ENCODE results near the gene USP17L19.
"Not testable (repeated sequence)": the region's sequence is repeated elsewhere in the genome, so short reads cannot be mapped to it uniquely, and the experiment has no call there.

The USP17L19 gene, protein sequence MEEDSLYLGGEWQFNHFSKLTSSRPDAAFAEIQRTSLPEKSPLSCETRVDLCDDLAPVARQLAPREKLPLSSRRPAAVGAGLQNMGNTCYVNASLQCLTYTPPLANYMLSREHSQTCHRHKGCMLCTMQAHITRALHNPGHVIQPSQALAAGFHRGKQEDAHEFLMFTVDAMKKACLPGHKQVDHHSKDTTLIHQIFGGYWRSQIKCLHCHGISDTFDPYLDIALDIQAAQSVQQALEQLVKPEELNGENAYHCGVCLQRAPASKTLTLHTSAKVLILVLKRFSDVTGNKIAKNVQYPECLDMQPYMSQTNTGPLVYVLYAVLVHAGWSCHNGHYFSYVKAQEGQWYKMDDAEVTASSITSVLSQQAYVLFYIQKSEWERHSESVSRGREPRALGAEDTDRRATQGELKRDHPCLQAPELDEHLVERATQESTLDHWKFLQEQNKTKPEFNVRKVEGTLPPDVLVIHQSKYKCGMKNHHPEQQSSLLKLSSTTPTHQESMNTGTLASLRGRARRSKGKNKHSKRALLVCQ

DNA sequence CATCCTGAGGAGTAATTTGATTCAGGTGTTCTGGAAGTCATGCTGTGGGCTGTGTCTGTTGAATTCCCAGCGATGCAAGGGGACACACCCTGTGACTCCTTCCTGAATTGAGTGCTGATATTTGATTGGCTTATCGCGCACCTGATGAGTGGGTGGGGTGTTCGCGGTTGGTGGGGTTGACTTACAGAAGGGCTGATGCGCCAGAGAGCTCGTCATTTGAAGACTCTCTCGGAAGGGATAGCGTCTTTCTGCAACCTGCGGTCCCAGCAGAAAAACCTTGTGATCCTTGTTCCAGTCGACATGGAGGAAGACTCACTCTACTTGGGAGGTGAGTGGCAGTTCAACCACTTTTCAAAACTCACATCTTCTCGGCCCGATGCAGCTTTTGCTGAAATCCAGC lies at the start of gene USP17L19:
TSS of gene USP17L19 (plus strand) at position 301 of the 400 bp plus-strand sequence. CDS start at position 301, 0 bp downstream.
- not testable (repeated sequence) for DNase-seq

DNA sequence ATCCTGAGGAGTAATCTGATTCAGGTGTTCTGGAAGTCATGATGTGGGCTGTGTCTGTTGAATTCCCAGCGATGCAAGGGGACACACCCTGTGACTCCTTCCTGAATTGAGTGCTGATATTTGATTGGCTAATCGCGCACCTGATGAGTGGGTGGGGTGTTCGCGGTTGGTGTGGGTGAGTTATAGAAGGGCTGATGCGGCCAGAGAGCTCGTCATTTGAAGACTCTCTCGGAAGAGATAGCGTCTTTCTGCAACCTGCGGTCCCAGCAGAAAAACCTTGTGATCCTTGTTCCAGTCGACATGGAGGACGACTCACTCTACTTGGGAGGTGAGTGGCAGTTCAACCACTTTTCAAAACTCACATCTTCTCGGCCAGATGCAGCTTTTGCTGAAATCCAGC lies 42.8 kb upstream of the USP17L19 start, which contains the start of gene USP17L10:
TSS of gene USP17L10 (plus strand) at position 301 of the 400 bp plus-strand sequence. CDS start at position 301, 0 bp downstream.
- DNase-seq: not testable (repeated sequence)

DNA sequence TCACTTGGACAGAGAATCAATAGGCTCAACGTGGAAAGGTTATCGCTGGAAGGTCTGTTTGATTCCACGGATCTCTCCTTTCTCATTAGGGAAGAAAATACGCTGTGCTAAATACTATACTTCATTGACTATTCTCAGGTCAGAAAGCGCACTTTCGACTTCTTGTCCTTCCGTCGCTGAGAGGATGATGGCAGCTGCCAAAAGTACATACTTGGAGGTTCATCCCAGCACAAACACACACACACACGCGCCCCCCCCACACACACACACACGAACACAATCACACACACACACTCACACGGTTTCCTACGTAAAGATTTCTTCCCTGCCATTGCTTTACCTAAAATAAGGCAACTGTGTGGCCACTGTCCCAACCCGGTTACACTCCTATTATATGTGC lies 38.5 kb upstream of the USP17L19 start:
- DNase-seq: not testable (repeated sequence)

DNA sequence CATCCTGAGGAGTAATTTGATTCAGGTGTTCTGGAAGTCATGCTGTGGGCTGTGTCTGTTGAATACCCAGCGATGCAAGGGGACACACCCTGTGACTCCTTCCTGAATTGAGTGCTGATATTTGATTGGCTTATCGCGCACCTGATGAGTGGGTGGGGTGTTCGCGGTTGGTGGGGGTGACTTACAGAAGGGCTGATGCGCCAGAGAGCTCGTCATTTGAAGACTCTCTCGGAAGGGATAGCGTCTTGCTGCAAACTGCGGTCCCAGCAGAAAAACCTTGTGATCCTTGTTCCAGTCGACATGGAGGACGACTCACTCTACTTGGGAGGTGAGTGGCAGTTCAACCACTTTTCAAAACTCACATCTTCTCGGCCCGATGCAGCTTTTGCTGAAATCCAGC lies 38.1 kb upstream of the USP17L19 start, which contains the start of gene USP17L11:
TSS of gene USP17L11 (plus strand) at position 301 of the 400 bp plus-strand sequence. CDS start at position 301, 0 bp downstream.
- DNase-seq: not testable (repeated sequence)

DNA sequence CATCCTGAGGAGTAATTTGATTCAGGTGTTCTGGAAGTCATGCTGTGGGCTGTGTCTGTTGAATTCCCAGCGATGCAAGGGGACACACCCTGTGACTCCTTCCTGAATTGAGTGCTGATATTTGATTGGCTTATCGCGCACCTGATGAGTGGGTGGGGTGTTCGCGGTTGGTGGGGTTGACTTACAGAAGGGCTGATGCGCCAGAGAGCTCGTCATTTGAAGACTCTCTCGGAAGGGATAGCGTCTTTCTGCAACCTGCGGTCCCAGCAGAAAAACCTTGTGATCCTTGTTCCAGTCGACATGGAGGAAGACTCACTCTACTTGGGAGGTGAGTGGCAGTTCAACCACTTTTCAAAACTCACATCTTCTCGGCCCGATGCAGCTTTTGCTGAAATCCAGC lies 33.3 kb upstream of the USP17L19 start, which contains the start of gene USP17L12:
TSS of gene USP17L12 (plus strand) at position 301 of the 400 bp plus-strand sequence. CDS start at position 301, 0 bp downstream.
- not testable (repeated sequence) for DNase-seq

DNA sequence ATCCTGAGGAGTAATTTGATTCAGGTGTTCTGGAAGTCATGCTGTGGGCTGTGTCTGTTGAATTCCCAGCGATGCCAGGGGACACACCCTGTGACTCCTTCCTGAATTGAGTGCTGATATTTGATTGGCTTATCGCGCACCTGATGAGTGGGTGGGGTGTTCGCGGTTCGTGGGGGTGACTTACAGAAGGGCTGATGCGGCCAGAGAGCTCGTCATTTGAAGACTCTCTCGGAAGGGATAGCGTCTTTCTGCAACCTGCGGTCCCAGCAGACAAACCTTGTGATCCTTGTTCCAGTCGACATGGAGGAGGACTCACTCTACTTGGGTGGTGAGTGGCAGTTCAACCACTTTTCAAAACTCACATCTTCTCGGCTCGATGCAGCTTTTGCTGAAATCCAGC lies 28.6 kb upstream of the USP17L19 start, which contains the start of gene USP17L13:
TSS of gene USP17L13 (plus strand) at position 301 of the 400 bp plus-strand sequence. CDS start at position 301, 0 bp downstream.
- DNase-seq: not testable (repeated sequence)

DNA sequence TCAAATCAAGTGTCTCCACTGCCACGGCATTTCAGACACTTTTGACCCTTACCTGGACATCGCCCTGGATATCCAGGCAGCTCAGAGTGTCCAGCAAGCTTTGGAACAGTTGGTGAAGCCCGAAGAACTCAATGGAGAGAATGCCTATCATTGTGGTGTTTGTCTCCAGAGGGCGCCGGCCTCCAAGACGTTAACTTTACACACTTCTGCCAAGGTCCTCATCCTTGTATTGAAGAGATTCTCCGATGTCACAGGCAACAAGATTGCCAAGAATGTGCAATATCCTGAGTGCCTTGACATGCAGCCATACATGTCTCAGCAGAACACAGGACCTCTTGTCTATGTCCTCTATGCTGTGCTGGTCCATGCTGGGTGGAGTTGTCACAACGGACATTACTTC lies 22.9 kb upstream of the USP17L19 start:
- not testable (repeated sequence) for DNase-seq

DNA sequence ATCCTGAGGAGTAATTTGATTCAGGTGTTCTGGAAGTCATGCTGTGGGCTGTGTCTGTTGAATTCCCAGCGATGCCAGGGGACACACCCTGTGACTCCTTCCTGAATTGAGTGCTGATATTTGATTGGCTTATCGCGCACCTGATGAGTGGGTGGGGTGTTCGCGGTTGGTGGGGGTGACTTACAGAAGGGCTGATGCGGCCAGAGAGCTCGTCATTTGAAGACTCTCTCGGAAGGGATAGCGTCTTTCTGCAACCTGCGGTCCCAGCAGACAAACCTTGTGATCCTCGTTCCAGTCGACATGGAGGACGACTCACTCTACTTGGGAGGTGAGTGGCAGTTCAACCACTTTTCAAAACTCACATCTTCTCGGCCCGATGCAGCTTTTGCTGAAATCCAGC lies 19.1 kb upstream of the USP17L19 start, which contains the start of gene USP17L15:
TSS of gene USP17L15 (plus strand) at position 301 of the 400 bp plus-strand sequence. CDS start at position 301, 0 bp downstream.
- DNase-seq: not testable (repeated sequence)

DNA sequence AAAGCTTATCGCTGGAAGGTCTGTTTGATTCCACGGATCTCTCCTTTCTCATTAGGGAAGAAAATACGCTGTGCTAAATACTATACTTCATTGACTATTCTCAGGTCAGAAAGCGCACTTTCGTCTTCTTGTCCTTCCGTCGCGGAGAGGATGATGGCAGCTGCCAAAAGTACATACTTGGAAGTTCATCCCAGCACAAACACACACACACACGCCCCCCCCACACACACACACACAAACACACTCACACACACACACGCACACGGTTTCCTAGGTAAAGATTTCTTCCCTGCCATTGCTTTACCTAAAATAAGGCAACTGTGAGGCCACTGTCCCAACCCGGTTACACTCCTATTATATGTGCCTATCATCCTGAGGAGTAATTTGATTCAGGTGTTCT lies 14.7 kb upstream of the USP17L19 start:
- not testable (repeated sequence) for DNase-seq

DNA sequence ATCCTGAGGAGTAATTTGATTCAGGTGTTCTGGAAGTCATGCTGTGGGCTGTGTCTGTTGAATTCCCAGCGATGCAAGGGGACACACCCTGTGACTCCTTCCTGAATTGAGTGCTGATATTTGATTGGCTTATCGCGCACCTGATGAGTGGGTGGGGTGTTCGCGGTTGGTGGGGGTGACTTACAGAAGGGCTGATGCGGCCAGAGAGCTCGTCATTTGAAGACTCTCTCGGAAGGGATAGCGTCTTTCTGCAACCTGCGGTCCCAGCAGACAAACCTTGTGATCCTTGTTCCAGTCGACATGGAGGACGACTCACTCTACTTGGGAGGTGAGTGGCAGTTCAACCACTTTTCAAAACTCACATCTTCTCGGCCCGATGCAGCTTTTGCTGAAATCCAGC lies 9.6 kb upstream of the USP17L19 start, which contains the start of gene USP17L17:
TSS of gene USP17L17 (plus strand) at position 301 of the 400 bp plus-strand sequence. CDS start at position 301, 0 bp downstream.
- DNase-seq: not testable (repeated sequence)

DNA sequence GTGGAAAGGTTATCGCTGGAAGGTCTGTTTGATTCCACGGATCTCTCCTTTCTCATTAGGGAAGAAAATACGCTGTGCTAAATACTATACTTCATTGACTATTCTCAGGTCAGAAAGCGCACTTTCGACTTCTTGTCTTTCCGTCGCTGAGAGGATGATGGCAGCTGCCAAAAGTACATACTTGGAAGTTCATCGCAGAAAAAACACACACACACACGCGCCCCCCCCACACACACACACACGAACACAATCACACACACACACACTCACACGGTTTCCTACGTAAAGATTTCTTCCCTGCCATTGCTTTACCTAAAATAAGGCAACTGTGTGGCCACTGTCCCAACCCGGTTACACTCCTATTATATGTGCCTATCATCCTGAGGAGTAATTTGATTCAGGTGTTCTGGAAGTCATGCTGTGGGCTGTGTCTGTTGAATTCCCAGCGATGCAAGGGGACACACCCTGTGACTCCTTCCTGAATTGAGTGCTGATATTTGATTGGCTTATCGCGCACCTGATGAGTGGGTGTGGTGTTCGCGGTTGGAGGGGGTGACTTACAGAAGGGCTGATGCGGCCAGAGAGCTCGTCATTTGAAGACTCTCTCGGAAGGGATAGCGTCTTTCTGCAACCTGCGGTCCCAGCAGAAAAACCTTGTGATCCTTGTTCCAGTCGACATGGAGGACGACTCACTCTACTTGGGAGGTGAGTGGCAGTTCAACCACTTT lies 5.1 kb upstream of the USP17L19 start, which contains the start of gene USP17L18:
TSS of gene USP17L18 (plus strand) at position 678 of the 728 bp plus-strand sequence. CDS start at position 678, 0 bp downstream.
- DNase-seq: peak; percentile 0

DNA sequence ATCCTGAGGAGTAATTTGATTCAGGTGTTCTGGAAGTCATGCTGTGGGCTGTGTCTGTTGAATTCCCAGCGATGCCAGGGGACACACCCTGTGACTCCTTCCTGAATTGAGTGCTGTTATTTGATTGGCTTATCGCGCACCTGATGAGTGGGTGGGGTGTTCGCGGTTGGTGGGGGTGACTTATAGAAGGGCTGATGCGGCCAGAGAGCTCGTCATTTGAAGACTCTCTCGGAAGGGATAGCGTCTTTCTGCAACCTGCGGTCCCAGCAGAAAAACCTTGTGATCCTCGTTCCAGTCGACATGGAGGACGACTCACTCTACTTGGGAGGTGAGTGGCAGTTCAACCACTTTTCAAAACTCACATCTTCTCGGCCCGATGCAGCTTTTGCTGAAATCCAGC lies 4.6 kb downstream of the USP17L19 start, which contains the start of gene USP17L20:
TSS of gene USP17L20 (plus strand) at position 301 of the 400 bp plus-strand sequence. CDS start at position 301, 0 bp downstream.
- DNase-seq: not testable (repeated sequence)

DNA sequence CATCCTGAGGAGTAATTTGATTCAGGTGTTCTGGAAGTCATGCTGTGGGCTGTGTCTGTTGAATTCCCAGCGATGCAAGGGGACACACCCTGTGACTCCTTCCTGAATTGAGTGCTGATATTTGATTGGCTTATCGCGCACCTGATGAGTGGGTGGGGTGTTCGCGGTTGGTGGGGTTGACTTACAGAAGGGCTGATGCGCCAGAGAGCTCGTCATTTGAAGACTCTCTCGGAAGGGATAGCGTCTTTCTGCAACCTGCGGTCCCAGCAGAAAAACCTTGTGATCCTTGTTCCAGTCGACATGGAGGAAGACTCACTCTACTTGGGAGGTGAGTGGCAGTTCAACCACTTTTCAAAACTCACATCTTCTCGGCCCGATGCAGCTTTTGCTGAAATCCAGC lies 9.4 kb downstream of the USP17L19 start, which contains the start of gene USP17L21:
TSS of gene USP17L21 (plus strand) at position 301 of the 400 bp plus-strand sequence. CDS start at position 301, 0 bp downstream.
- not testable (repeated sequence) for DNase-seq

DNA sequence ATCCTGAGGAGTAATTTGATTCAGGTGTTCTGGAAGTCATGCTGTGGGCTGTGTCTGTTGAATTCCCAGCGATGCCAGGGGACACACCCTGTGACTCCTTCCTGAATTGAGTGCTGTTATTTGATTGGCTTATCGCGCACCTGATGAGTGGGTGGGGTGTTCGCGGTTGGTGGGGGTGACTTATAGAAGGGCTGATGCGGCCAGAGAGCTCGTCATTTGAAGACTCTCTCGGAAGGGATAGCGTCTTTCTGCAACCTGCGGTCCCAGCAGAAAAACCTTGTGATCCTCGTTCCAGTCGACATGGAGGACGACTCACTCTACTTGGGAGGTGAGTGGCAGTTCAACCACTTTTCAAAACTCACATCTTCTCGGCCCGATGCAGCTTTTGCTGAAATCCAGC lies 14.1 kb downstream of the USP17L19 start, which contains the start of gene USP17L22:
TSS of gene USP17L22 (plus strand) at position 301 of the 400 bp plus-strand sequence. CDS start at position 301, 0 bp downstream.
- not testable (repeated sequence) for DNase-seq

DNA sequence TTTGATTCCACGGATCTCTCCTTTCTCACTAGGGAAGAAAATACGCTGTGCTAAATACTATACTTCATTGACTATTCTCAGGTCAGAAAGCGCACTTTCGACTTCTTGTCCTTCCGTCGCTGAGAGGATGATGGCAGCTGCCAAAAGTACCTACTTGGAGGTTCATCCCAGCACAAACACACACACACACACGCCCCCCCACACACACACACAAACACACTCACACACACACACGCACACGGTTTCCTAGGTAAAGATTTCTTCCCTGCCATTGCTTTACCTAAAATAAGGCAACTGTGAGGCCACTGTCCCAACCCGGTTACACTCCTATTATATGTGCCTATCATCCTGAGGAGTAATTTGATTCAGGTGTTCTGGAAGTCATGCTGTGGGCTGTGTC lies 18.5 kb downstream of the USP17L19 start:
- peak; percentile 11 for DNase-seq

Data from activated T-cell treated with anti-CD3 and anti-CD28 coated beads for 4 hours (primary cell).